Right kidney (tissue), 1 donor: ENCODE data around the gene ZDHHC20.

Source experiments
- DNase-seq: peaks from one replicate; pipeline ENCODE4 v3.0.0-alpha.2; 2016

Gene ZDHHC20

DNA sequence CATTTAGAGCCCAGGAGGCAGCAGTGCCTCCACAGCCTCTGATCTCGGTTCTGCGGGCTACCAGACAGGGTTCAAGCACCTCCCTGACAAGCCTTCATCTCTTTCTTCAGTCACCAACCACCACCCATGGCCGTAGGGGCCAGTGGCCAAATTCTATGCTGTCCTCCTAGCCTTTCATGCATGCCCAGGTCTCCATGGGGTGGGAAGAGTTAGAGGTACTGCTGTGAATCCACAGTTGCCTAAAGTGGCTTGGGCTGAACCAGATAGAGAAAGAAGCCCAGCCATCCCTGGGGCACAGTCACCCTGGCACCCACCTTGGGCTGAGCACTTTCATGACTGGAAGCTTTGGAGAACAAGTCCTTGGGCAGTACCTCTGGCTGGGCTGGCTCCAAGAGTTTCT is 97.4 kb downstream of the ZDHHC20 start:
- DNase-seq: no peak

DNA sequence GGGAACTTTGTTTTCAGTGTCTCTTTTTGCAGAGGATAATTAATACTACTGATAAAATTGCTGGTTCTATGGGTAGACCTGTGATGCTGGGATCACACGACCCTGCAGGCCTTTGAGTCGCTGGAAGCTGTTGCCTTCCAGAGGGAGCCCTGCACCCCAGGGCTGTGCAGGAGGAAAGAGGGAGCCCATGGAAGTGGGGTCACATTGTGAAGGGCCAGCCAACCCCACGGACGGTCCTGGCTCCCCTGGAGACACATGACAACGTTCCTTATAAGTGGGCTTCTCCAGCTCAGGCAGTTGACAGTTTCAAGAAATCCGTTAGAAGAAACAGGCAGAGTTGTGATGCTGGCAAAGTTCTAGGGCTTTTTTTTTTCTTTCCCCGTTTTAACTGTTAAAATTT is 98.0 kb downstream of the ZDHHC20 start:
- no peak for DNase-seq

DNA sequence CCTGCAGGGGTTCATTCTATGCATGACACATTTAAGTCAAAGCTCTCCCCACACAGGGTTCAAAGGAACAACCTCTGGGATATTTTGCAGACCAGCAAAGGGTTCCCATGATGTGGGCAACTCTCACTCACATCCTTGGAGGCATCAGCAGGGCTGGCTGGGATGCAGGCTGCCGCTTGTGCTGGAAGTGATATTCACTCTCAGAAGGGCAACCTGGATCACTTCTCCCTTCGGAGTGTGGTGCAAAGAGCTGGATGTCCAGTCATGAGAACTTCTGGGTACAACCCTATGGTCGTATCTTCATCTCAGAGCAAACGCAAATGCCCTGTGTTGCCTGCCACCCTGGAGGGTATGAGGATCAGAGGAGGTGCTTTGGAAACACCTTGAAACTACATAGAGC is 98.6 kb downstream of the ZDHHC20 start:
- no peak for DNase-seq

DNA sequence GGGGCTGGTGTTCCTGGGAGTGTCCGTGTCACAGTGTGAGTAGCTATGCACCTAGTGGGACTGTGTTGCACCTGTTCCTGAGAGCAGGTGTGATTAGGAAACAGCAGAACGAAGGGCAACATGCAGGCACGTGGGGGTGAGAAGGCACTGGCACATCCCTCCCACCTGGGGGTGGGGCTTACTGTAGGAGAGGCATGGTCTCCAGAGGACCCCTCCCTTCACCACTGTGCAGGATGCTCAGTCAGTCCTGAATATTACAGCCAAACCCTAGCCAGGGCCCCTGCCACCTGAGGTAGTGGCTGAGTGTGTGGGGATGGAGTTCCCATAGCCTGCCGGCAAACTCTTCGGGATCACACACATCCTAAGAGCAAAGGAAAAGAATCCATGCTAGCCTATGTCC is 99.2 kb downstream of the ZDHHC20 start:
- DNase-seq: no peak

DNA sequence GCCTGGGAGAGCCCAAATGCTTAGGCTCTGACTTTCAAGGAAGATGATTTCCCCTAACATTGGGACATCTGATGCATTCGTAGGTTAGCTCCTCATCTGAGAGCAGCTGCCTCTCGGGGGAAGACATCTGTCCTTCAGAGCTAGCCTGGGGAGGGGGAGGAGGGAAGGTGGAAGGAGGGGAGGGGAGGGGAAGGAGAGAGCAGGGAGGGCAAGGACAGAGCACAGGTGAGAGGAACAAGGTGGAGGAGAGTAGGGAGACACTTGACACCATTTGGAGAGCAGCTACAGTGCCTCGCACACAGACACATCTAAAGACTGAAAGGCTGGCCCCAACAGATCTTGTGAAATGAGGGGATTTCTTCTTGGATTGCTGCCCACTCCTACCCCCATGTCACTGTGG is 103.8 kb downstream of the ZDHHC20 start:
- DNase-seq: no peak

DNA sequence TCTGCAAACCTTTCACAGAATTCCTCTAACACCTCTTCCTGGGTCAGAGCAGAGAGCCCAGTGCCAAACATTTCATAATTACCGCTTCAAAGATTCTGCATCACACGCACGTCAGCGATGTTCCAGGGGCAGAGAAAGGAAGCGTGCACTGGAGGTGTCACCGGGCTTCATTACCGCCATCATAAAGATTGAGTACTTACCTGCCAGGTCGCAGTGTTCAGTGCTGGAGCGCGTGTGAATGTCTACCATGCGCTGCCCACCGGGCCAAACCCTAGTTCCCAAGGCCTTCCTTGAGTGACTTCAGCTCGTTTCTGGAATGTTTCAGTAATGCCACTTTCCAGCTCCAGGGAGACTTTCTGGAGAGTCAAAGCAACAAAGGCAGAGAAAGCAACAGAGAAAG is 104.4 kb downstream of the ZDHHC20 start:
- no peak for DNase-seq

DNA sequence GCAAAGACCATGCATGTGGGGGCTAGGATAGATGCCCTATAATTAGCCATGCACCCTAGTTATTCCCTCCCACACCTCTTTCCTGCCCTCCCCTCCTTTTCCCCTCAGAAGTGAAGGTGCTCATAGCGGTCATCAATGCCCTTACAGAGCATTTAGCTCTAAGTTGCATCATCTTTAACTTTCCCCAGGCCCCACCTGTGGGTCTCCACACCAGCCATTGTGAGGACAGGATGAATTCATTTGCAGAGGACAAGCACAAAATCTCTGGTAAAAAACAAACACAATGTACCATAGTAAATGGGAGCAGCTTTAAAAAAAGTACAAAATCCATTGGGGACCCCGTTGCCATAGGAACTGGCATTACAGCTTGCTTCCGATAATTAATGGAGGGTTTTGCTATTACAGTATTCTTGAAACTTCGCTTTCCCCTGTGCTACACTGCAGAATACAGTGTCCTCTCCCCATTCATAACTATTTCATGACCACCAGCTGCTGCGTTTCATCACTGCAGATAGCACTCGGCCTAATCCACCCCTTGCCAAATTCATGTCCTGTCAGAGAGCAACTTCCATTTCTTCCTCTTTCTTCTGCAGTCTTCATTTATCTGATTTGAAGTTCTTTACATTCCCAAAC is 110.5 kb downstream of the ZDHHC20 start:
- no peak for DNase-seq

DNA sequence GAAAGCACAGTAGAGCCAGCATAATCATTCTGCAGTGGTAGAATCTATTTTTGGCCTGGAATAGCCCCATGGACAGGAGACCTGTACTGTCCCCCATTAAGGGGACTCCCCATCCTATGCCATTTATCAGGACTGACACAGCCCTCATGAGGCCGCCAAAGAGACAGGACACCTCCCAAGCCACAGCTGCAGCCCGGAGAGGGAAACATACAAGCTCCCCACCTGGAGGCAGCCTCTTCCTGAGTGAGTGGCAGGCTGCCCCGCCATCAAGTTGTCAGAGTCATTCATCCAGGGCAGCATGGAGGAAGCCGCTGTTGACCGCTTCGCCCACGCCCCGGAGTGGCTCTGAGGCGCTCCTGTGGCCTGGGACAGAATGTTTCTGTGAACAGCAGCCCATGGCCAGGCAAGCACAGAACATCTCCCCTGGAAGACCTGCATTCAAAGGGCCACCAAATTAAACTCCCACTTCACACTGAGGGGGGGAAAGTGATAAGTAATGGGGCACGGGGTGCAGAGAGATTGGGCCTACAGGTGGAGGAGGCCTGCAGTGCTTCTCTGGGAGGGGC is 111.3 kb downstream of the ZDHHC20 start:
- no peak for DNase-seq

DNA sequence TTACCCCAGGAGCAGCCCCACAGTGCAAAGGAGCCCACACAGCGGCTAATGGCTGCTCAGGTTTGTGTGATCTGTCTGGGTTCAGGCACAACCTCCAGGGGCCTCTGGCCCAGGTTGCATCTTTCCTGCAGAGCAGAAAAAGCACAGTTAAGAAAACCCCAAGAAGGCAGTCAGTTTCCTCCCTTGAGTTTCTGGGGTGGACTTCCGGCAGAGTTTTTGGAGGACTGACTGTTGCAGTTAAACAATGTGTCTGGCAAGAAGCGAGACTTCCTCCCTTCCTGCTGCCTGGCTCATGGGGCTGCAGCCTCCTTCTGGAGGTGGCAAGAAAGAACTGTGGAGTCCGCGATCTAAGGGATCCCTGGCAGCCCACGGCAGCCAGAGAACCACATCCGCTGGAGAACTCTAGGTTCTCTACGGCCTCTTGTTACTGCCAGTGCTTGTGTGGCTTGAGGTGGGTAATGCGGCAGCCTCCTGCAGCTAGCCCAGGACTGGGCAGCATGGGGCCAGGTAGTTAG is 114.4 kb downstream of the ZDHHC20 start:
- DNase-seq: no peak

DNA sequence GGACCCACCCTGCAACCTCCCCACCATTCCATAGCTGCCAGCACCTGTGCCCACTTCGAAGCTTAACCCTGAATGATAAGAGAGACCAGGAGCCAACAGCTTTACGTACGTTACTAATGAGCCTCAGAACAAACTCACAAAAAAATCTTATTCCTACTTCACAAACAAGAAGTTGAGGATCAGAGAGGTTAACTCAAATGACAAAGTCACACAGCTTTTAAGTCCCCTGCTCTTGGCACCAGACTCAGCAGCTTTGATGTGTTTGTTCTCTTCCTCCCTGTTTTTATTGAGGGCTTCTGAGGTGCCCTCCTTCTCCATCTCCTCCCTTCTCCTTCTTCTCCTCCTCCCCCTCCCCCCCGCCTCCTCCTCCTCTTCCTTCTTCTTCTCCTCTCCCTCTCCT is 115.4 kb downstream of the ZDHHC20 start:
- no peak for DNase-seq

DNA sequence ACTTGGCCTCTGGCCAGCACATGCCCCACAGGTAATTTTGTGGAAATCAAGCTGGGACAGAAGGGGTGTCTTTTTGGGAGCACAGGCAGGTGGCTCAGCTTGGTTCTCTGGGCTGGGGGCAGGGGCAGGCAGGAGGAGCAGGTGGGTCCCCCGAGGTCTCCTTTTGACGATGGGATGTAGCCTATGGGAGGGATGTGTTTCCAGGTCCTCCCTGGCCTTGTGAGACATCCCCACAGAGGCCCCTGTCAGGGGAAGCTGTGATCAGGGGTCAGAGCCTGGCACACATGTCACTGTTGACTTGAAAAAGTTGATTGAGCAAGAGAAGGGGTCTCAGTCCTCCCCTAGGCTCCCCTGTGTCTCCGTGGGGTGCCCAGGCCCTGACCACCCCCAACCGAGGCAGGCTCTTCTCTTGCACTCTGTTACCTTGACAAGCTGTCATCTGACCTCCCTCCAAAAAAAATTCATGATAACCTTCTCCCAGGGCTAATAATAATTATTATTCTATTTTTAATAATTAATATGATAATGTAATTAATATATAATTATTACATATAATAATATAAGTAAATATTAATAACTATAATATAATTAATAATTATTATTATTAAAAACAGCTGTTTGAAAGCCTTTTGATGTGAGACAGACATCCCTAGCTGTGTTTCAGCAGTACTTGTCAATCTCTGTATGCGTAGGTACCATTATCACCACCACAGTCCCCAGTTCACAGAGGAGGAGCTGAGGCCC is 116.2 kb downstream of the ZDHHC20 start:
- no peak for DNase-seq

DNA sequence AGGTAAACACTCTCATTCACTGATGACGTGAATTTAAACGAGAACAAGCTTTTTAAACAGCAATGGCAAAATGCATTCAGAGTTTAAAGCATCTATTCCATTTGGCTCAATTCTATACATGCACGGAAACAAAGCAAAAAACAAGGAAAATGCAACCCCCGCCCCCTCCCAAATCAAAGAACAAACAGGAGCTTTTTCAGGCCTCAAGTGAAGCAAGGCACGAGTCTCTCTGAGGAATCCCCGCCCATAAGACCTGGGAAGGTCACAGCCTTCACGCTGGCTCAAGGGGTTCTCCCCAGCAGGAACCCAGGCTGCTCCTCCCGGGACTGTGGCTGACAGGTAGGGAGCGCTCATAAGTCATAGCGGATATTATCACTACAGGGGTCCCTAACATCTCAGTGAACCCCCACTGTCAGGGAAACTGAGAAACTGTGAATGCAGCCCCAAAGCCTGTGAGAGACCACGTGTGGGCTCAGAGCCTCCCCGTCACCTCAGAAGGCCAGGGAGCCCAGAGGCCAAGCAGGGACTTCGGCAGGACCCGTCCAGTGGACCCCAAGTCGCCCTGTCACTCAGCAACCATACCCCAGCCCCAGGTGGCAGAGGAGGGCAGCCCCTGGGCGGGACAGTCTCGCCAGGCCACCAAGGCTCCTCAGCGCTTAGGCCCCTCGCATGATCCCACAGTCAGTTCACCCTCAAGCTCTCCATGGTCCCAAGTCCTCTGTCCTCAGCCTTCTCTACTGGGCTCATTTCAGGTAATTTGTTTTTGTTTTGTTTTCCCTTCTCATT is 117.3 kb downstream of the ZDHHC20 start:
- no peak for DNase-seq

DNA sequence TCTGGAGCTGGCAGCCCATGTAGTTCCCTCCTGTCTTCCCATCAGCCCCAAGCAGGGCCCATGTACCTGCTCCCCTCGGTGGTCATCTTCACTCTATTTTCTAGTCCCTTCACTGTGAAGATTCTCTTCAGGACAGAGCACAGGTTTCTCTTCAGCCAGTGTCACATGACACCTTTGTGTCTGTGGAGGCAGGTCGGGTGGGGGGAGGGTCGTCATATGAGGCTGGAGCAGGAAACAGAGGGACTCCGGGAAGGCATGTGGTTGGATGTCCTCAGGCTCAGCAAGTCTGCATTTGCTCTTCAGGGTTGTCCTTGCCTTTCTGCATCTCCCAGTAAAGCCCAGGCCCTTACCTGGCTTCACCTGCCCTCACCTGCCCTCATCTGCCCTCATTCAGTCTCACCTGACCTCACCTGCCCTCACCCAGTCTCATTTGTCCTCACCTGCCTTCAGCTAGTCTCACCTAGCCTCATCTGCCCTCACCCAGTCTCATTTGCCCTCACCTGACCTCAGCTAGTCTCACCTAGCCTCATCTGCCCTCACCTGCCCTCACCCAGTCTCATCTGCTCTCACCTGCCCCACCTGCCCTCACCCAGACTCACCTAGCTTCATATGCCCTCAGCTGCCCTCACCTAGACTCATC is 120.3 kb downstream of the ZDHHC20 start:
- no peak for DNase-seq

DNA sequence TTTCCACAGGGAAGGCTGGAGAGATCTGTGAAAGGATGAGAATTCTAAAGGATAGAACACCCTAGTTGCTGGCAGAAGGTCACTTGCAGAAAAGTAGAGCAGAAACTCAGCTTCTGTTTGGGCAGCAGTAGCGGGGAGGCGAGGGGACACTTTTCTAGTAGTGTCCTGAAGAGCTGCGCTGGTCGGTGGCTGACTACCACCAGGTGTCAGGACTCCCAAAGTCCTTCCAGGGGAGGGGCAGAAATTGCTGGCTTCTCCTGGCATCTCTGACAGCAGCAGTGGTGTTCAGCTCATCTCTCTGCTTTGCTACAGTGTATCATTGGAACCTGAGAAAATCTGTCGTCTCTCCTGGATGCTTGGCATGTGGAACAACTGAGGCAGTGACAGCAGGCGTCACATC is 120.9 kb downstream of the ZDHHC20 start:
- no peak for DNase-seq

DNA sequence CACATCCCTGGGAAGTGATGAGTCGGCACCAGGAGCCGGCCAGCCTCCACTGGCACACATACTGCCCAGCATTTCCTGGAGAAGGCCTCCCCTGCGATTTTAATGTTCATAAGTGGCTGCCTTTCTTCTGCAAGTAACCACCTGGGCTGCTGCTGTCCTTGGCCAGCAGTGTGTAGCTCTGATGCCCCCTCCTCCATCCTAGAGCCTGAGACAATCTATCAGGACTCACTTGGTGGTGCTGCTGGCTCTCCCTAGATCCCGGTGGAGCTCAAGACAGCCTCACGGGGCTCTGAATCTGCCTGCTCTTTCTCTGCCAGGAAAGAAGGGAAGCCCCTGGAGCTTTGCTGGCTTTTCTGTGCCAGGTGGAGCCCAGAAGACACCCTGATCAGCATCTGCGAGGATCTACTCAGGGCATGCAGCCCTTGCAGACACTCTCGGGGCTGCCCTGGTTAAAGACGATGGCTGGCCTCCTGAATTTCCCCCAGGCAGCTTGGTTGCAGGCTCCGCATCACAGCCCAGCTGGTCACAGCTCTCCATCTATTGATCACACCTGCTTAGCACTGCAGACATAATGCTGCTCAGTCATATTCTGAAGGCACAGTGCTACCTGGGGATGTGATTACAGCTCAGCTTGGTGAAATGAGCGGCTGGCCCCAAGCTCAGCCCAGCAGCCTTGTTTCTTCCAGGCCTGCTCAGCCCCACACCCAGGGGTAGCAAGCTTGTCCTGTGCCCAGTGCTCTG is 122.3 kb downstream of the ZDHHC20 start:
- no peak for DNase-seq

DNA sequence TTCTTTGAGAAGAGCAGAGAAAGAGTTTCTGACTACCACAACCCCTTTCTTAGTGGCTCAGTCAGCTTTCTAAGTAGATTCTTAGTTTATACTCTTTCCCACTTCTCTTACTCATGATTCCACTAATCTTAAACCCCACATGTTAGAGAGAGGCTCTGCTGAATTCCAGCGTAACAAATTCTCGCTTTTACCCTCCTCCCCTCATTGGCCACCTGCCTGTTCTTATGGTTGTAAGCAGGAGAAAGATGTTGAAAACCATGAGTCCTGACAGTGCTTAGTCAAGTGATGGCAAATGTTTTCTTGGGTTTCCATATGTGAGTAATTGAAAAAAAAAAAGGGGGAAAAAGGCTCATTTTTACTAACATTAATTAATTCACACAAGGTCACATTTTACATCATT is 125.9 kb downstream of the ZDHHC20 start:
- no peak for DNase-seq

DNA sequence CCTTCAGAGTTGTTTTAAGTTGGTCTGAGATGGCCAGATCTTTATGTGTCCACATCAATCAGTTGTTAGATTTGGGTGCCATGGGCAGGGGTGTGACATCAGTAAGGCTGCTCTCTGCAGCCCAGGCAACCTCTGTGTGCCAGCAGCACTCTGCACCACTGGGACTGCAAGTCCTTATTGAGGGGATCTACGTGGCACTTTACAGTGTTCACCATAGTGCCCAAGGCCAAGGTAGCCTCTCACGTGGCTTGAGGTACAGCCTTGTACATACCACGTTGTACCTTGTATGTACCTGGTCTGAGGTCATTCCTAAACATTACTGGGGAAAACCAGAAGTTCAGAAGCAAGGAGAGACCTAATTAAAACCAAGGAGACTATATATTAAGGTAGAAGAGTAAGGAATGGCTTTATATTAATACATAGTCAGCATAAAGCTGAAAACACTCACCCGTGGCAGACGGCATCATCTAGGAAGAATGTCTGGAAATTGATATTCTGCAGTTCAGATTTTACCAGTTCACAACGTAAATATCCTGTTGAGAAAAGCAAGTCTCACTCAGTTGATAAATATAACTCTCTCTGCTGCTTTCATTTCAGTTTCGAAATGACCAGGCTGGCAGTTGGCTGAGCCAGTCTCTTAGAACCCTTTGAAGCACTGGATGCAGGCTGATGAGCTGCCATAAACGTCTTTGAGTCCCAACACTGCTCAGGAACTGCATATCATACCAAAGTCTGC is 128.8 kb downstream of the ZDHHC20 start:
- no peak for DNase-seq

DNA sequence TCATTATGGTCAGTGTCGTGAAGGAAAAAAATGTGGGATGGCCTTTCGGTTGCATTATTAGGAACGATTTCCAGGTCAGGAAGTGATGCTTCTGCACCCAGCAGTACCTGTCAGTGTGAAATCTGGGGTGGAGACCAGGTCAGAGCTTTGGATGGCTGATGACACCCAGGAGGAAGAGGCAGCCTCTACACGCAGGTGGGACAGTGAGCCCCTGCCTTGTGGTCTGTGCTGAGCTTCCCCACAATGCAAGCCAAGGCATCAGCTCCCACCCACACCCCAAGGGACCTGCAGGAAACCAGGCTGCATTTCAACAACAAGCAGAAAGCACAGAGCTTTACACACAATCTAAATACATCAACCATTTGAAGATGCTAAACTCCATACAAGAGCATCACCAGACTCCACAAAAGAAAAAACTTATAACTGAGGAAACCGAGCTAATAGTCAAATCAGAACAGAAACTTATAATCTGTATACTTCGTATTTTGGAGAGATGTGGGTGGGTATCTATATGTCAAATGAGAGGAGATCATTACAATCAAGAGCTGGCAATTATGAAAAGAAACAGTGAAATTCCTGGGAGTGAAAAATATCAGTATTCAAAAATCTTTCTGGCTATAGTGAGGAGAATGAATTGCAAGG is 130.1 kb downstream of the ZDHHC20 start:
- no peak for DNase-seq

DNA sequence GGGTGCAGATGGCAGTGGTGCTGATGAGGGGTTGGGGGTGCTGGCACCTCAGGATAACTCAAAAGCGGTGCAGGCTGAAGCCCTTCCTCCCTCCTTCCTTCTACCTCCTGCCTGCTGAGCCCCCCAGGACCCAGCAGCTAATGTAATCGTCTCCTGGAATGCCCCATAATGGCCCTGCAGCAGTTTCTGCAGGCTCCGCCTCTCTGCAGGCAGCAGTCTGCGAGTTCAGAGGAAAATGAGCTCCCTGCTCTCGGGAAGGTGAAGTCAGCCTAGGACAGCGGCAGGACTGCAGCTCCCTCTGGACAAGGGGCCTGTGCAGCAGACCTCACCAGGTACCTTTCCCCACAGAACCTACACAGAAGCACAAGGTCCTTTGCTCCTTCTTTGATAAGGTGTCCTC is 130.9 kb downstream of the ZDHHC20 start:
- no peak for DNase-seq
